CD4-positive, alpha-beta T cell treated with Interleukin-15 for 1 hour (primary cell): ENCODE data around the gene ADGRF3.
"Not testable (repeated sequence)": the region's sequence is repeated elsewhere in the genome, so short reads cannot be mapped to it uniquely, and the experiment has no call there.

Source experiments
- DNase-seq: peaks from one replicate; pipeline ENCODE4 v3.0.0-alpha.2; 2020

Gene ADGRF3

GRCh38 chr2:26276484-26277227 lies 69.9 kb downstream of the ADGRF3 start:
- no peak for DNase-seq

DNA sequence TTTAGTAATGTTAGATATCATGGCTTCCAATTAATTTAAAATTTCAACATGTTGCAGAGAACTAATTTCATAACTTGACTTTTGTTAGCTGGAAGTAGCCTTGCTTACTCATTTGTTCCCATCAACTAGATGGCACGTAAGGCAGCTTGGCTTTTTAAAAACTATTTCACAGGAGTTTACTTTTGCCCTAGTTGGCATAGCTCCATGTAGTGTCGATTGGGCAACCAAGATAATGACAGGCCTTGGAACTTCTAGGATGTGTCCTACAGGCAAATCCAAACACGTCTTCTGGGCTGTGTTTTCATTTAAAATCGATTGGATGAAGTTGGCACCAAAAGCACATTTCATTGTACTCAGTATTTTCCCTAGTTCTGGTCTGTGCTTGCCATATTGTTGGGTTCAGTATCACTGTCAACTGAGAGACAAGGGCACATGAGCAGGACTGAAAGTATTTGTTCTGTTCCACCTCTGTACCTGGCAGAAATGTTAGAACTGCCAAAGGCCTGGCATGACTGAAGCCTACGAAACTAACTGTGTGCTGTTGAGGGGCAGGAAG lies 72.5 kb downstream of the ADGRF3 start:
- DNase-seq = no peak

- no peak for DNase-seq
These were observed 73.1 kb downstream of the ADGRF3 start for GRCh38 chr2:26273501-26273900.

- DNase-seq = no peak
These were observed 76.2 kb downstream of the ADGRF3 start for GRCh38 chr2:26270373-26270772.

GRCh38 chr2:26269571-26270158 lies 76.9 kb downstream of the ADGRF3 start:
- no peak for DNase-seq

GRCh38 chr2:26268670-26269385 lies 77.8 kb downstream of the ADGRF3 start:
- DNase-seq = not testable (repeated sequence)

GRCh38 chr2:26268213-26268612 lies 78.4 kb downstream of the ADGRF3 start:
- DNase-seq = no peak

- DNase-seq = not testable (repeated sequence)
These were observed 87.8 kb downstream of the ADGRF3 start for GRCh38 chr2:26258836-26259235.
